Jurkat, Clone E6-1 (cell line): ENCODE measurements around the gene ADIPOQ.
A peak's percentile ranks its signal among the peaks of the same experiment; 100 is the strongest.
"Not testable (repeated sequence)": the region's sequence is repeated elsewhere in the genome, so short reads cannot be mapped to it uniquely, and the experiment has no call there.

Experiments
- DNase-seq: peaks from one replicate; pipeline ENCODE4 v3.0.0-alpha.2; 2011; ENCODE audit warnings: low read depth, low spot score
- H3K4me3 ChIP-seq: 2 replicates; pipeline ENCODE4 v1.5.1; 2011; ENCODE audit warnings: mild to moderate bottlenecking, low read length, control low read depth, moderate library complexity

ADIPOQ gene

GRCh38 chr3:186825294-186825821, 17.2 kb upstream of the ADIPOQ start:
- DNase-seq, result no peak
- H3K4me3 ChIP-seq, result no peak overlapping the region

GRCh38 chr3:186825872-186826409, 16.6 kb upstream of the ADIPOQ start:
- DNase-seq, result no peak
- H3K4me3 ChIP-seq, result no peak overlapping the region

GRCh38 chr3:186826410-186826975, 16.0 kb upstream of the ADIPOQ start:
- DNase-seq, result no peak
- H3K4me3 ChIP-seq, result peak overlapping the region; percentile 60

GRCh38 chr3:186826976-186827857, 15.3 kb upstream of the ADIPOQ start:
- DNase-seq, result peak; percentile 67
- H3K4me3 ChIP-seq, result peak overlapping the region; percentile 60

- H3K4me3 ChIP-seq, result no peak overlapping the region
- no peak for DNase-seq
Observed at GRCh38 chr3:186828340-186828739, 14.2 kb upstream of the ADIPOQ start.

- no peak overlapping the region for H3K4me3 ChIP-seq
- no peak for DNase-seq
Observed at GRCh38 chr3:186831798-186832197, 10.7 kb upstream of the ADIPOQ start.

- no peak overlapping the region for H3K4me3 ChIP-seq
- DNase-seq, result no peak
Observed at GRCh38 chr3:186832276-186832675, 10.2 kb upstream of the ADIPOQ start.

- DNase-seq, result no peak
Observed at GRCh38 chr3:186839874-186840641, 2.5 kb upstream of the ADIPOQ start.

GRCh38 chr3:186841620-186842019, 890 bp upstream of the ADIPOQ start:
- no peak for DNase-seq
- no peak overlapping the region for H3K4me3 ChIP-seq

More at GRCh38 chr3:186839874-186840641, 2.5 kb upstream of the ADIPOQ start:
- H3K4me3 ChIP-seq, result no peak overlapping the region

GRCh38 chr3:186843039-186843432, 526 bp downstream of the ADIPOQ start:
- DNase-seq, result no peak
- no peak overlapping the region for H3K4me3 ChIP-seq

GRCh38 chr3:186844908-186845307, 2.4 kb downstream of the ADIPOQ start:
- no peak overlapping the region for H3K4me3 ChIP-seq
- DNase-seq, result no peak

GRCh38 chr3:186845756-186846155, 3.2 kb downstream of the ADIPOQ start:
- no peak overlapping the region for H3K4me3 ChIP-seq
- no peak for DNase-seq

- H3K4me3 ChIP-seq, result no peak overlapping the region
- DNase-seq, result no peak
Observed at GRCh38 chr3:186847437-186847836, 4.9 kb downstream of the ADIPOQ start.

- peak; percentile 54 for DNase-seq
- H3K4me3 ChIP-seq, result no peak overlapping the region
Observed at GRCh38 chr3:186849374-186849975, 7.0 kb downstream of the ADIPOQ start.

- DNase-seq, H3K4me3 ChIP-seq: not testable (repeated sequence)
Observed at GRCh38 chr3:186851835-186852234, 9.3 kb downstream of the ADIPOQ start.

GRCh38 chr3:186852994-186853393, 10.5 kb downstream of the ADIPOQ start:
- H3K4me3 ChIP-seq, result no peak overlapping the region
- DNase-seq, result no peak

- H3K4me3 ChIP-seq, result no peak overlapping the region
- DNase-seq, result no peak
Observed at GRCh38 chr3:186854146-186854545, 11.6 kb downstream of the ADIPOQ start.

- H3K4me3 ChIP-seq, result no peak overlapping the region
- DNase-seq, result no peak
Observed at GRCh38 chr3:186854954-186855353, 12.4 kb downstream of the ADIPOQ start.

GRCh38 chr3:186857743-186858142, 15.2 kb downstream of the ADIPOQ start:
- no peak overlapping the region for H3K4me3 ChIP-seq
- DNase-seq, result no peak
